ENCODE data around the gene YTHDF2.
"Not testable (repeated sequence)": the region's sequence is repeated elsewhere in the genome, so short reads cannot be mapped to it uniquely, and the experiment has no call there.

Gene YTHDF2

DNA sequence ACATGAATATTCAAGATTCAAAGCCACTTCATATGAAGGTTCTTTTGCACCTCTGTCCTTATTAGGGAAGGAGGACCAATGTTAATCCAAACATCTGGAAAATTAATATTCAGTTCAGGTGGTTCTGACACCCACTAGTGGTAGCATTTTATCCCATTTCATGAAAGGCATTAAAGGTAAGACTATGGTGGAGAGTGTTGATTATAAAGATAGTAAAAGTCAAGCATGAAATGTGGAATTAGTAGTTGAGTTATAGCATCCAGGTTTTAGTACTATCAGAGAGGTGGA, 17.5 kb upstream of the YTHDF2 start:
- no peak for DNase-seq
- Histone ChIP-seq H3K4me1 (no peaks in the 10 kb centered on the region), H3K27me3 (no peaks in the 10 kb centered on the region), H3K36me3 (peaks cover 3 to 21% (median 9%) of the 10 kb centered on the region in 3 donors), H3K4me3 (no peak overlapping the region), H3K27ac (no peak overlapping the region), H3K9me3 (no peaks in the 10 kb centered on the region)
- TF ChIP-seq, protein P1, sequence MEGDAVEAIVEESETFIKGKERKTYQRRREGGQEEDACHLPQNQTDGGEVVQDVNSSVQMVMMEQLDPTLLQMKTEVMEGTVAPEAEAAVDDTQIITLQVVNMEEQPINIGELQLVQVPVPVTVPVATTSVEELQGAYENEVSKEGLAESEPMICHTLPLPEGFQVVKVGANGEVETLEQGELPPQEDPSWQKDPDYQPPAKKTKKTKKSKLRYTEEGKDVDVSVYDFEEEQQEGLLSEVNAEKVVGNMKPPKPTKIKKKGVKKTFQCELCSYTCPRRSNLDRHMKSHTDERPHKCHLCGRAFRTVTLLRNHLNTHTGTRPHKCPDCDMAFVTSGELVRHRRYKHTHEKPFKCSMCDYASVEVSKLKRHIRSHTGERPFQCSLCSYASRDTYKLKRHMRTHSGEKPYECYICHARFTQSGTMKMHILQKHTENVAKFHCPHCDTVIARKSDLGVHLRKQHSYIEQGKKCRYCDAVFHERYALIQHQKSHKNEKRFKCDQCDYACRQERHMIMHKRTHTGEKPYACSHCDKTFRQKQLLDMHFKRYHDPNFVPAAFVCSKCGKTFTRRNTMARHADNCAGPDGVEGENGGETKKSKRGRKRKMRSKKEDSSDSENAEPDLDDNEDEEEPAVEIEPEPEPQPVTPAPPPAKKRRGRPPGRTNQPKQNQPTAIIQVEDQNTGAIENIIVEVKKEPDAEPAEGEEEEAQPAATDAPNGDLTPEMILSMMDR (IDR thresholded peaks at IDR 0.05): no peak
- intact Hi-C loops (cut with DNase I; ENCODE audit: low total_unique reads): no loop called here

DNA sequence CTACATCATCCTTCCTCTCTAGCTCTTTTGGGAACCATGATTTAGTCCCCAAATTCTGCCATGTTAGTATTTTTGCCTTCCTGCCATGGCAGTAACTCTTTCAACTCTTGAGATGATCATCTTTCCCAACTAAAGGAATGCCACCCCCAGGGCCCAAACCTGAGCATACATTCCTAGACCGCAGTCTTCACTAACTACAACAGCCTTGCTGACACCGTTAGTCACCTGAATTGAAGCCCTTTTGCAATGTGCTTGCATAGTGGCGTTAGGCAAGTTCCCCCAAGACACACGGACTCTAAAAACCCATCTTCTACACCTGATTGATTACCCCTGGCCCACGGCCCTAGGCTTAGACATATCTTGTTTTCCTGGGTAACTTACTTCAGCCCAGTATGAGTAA, 16.4 kb upstream of the YTHDF2 start:
- Histone ChIP-seq H3K4me1 (no peaks in the 10 kb centered on the region), H3K9me3 (no peaks in the 10 kb centered on the region), H3K36me3 (peaks cover 0 to 10% (median 3%) of the 10 kb centered on the region in 3 donors), H3K27ac (no peak overlapping the region), H3K4me3 (no peak overlapping the region), H3K27me3 (no peaks in the 10 kb centered on the region)
- intact Hi-C loops (cut with DNase I; ENCODE audit: low total_unique reads): no loop called here
- TF ChIP-seq, protein P1 (IDR thresholded peaks at IDR 0.05): no peak
- no peak for DNase-seq

DNA sequence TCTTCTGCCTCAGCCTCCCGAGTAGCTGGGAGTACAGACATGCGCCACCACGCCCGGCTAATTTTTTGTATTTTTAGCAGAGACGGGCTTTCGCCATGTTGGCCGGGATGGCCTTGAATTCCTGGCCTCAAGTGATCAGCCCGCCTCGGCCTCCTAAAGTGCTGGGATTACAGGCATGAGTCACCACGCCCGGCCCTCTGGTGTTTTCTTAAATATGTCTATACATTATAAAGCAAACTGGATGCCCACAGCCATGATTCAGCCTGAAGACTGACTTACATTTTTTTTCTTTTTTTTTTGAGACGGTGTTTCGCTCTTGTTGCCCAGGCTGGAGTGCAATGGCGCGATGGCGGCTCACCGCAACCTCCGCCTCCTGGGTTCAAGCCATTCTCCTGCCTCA, 14.8 kb upstream of the YTHDF2 start:
- intact Hi-C loops (cut with DNase I; ENCODE audit: low total_unique reads); H3K4me3 ChIP-seq; H3K9me3 ChIP-seq; H3K27me3 ChIP-seq; H3K27ac ChIP-seq; DNase-seq; H3K4me1 ChIP-seq; H3K36me3 ChIP-seq: not testable (repeated sequence)

DNA sequence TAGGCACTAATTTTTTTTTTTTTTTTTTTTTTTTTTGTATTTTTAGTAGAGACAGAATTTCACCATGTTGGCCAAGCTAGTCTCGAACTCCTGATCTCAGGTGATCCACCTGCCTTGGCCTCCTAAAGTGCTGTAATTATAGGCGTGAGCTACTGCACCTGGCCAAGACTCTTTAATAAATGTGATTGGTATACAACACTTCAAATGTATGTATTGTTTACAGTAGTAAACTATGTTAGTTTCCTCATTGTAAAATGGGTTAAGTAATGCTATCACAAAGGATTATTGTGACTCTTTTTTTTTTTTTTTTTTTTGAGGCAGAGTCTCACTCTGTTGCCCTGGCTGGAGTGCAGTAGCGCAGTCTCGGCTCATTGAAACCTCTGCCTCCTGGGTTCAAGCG, 11.4 kb upstream of the YTHDF2 start:
- H3K4me1 ChIP-seq; H3K27ac ChIP-seq; H3K9me3 ChIP-seq; DNase-seq; H3K27me3 ChIP-seq; intact Hi-C loops (cut with DNase I; ENCODE audit: low total_unique reads); H3K36me3 ChIP-seq; H3K4me3 ChIP-seq: not testable (repeated sequence)

DNA sequence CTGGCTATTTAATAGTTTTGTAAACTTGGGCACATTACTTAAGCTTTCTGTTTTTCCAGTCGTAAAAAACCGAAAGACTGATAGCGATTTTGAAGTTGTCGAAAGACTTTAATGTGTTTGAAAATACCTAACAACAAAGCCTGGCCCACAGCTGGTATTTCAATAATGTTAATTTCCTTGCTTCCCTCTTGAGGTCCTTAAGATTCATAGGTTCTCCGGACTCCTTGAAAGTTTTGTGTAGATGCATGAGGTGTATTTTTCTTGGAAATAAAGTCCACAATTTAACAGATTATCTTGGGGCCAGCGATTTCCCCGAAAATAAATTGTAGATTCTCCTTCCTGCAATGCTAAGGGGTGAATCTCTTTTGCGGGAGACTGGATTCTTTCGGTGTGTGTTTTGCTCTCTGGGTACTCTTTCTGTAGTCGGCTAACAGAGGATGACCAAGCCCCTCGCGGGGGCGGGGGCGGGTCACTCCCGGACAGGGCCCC, 735 bp upstream of the YTHDF2 start:
- Histone ChIP-seq H3K9me3 (no peaks in the 10 kb centered on the region), H3K27me3 (no peaks in the 10 kb centered on the region), H3K4me3 (peak overlapping the region; percentile 86 to 99), H3K27ac (peak overlapping the region; percentile 93 to 94), H3K36me3 (peaks cover 14 to 25% (median 20%) of the 10 kb centered on the region in 3 donors), H3K4me1 (peaks cover 0 to 42% (median 30%) of the 10 kb centered on the region in 4 donors)
- TF ChIP-seq, protein P1 (IDR thresholded peaks at IDR 0.05): no peak
- intact Hi-C loops (cut with DNase I; ENCODE audit: low total_unique reads): no loop called here
- DNase-seq: no peak

DNA sequence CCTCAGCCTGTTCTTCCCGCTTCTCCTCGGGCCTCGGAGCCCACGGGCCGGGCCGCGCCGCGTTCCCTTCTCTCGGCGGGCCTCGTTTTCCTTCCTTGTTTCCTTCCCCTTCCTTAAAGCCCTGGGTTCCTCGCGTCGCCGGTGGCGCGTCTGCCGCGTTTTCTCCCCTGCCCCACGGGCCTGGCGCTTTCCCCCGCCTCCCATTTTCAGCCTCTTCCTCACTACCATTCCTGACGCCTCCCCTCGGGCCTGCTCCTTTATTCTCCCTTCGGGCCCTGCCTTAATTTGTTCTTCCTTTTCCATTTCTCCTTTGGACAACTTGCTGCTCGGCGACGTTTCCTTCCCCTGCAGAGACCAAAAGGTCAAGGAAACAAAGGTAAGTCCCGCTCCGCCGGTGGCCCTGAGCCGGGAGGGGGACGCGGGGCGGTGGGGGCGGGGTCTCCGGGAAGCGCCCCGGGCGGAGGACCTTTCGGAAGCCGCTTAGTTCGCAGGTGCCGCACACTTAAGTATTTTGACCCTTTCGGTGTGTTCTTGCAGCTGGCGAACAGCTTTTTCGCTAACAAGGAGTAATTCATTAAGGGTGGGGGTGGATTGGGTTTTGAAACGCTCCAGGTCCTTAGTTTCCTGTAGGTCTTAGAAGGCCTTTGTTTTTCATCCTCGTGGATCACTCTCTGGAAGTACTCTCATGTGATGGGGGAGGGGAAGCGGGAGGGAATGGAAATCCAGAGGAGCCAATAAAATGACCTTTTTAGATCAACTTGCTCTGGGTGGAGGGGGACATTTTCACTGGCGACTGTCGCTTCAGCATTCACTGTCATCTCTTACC, 780 bp downstream of the YTHDF2 start:
- Histone ChIP-seq H3K4me1 (peaks cover 0 to 49% (median 34%) of the 10 kb centered on the region in 4 donors), H3K9me3 (no peaks in the 10 kb centered on the region), H3K27ac (peak overlapping the region; percentile 93 to 94), H3K36me3 (peaks cover 28 to 40% (median 32%) of the 10 kb centered on the region in 3 donors), H3K4me3 (peak overlapping the region; percentile 86 to 99), H3K27me3 (no peaks in the 10 kb centered on the region)
- TF ChIP-seq, protein P1 (IDR thresholded peaks at IDR 0.05): no peak
- no peak for DNase-seq
- intact Hi-C loops (cut with DNase I; ENCODE audit: low total_unique reads): no loop called here
